ENCODE measurements around the gene POLR1C.
"Not testable (repeated sequence)": the region's sequence is repeated elsewhere in the genome, so short reads cannot be mapped to it uniquely, and the experiment has no call there.

The POLR1C gene

GRCh38 chr6:43516697-43517504 lies at the start of gene POLR1C, which contains the start of gene YIPF3:
TSS of gene POLR1C (plus strand) at chr6:43517089. CDS start at chr6:43517110, 21 bp downstream.
TSS of gene YIPF3 (minus strand) at chr6:43516926. CDS start at chr6:43516807, 119 bp downstream.
- DNase-seq (ENCODE audit: low read depth in 3 of 3, low spot score in 1 of 3): peak; percentile 91 to 93 (median 92)

- not testable (repeated sequence) for DNase-seq (ENCODE audit: low read depth in 3 of 3, low spot score in 1 of 3)
These were observed 49.6 kb upstream of the POLR1C start for GRCh38 chr6:43467265-43467664.

GRCh38 chr6:43467752-43468151 lies 49.1 kb upstream of the POLR1C start:
- DNase-seq (ENCODE audit: low read depth in 3 of 3, low spot score in 1 of 3): no peak

- DNase-seq (ENCODE audit: low read depth in 3 of 3, low spot score in 1 of 3): no peak
These were observed 48.6 kb upstream of the POLR1C start for GRCh38 chr6:43468240-43468639.

GRCh38 chr6:43468748-43469681 lies 47.9 kb upstream of the POLR1C start:
- no peak for DNase-seq (ENCODE audit: low read depth in 3 of 3, low spot score in 1 of 3)

GRCh38 chr6:43469947-43470346 lies 46.9 kb upstream of the POLR1C start:
- DNase-seq (ENCODE audit: low read depth in 3 of 3, low spot score in 1 of 3): no peak

GRCh38 chr6:43471399-43471798 lies 45.5 kb upstream of the POLR1C start:
- no peak for DNase-seq (ENCODE audit: low read depth in 3 of 3, low spot score in 1 of 3)

- no peak for DNase-seq (ENCODE audit: low read depth in 3 of 3, low spot score in 1 of 3)
These were observed 44.4 kb upstream of the POLR1C start for GRCh38 chr6:43472515-43472914.

GRCh38 chr6:43475516-43475915 lies 41.4 kb upstream of the POLR1C start:
- no peak for DNase-seq (ENCODE audit: low read depth in 3 of 3, low spot score in 1 of 3)

- no peak for DNase-seq (ENCODE audit: low read depth in 3 of 3, low spot score in 1 of 3)
These were observed 40.1 kb upstream of the POLR1C start for GRCh38 chr6:43476746-43477145.

GRCh38 chr6:43477235-43478007 lies 39.5 kb upstream of the POLR1C start, which contains the start of gene TJAP1:
TSS of gene TJAP1 (plus strand) at chr6:43477570. CDS start at chr6:43499002, 21,432 bp downstream.
- peak; percentile 86 to 99 (median 90) for DNase-seq (ENCODE audit: low read depth in 3 of 3, low spot score in 1 of 3)

- no peak for DNase-seq (ENCODE audit: low read depth in 3 of 3, low spot score in 1 of 3)
These were observed 38.9 kb upstream of the POLR1C start for GRCh38 chr6:43478008-43478372.

- no peak for DNase-seq (ENCODE audit: low read depth in 3 of 3, low spot score in 1 of 3)
These were observed 35.8 kb upstream of the POLR1C start for GRCh38 chr6:43481075-43481474.

GRCh38 chr6:43481591-43482236 lies 35.2 kb upstream of the POLR1C start:
- DNase-seq (ENCODE audit: low read depth in 3 of 3, low spot score in 1 of 3): no peak

- DNase-seq (ENCODE audit: low read depth in 3 of 3, low spot score in 1 of 3): no peak
These were observed 28.1 kb upstream of the POLR1C start for GRCh38 chr6:43488667-43489276.

GRCh38 chr6:43489277-43490072 lies 27.4 kb upstream of the POLR1C start:
- no peak for DNase-seq (ENCODE audit: low read depth in 3 of 3, low spot score in 1 of 3)

- DNase-seq (ENCODE audit: low read depth in 3 of 3, low spot score in 1 of 3): no peak
These were observed 26.4 kb upstream of the POLR1C start for GRCh38 chr6:43490523-43490939.

- DNase-seq (ENCODE audit: low read depth in 3 of 3, low spot score in 1 of 3): no peak
These were observed 24.9 kb upstream of the POLR1C start for GRCh38 chr6:43491750-43492661.

Data from stimulated activated CD4-positive, alpha-beta T cell treated with anti-CD3 and anti-CD28 coated beads, TNF-alpha, amount 100 ng/mL, for 1 hour (primary cell).